AG04450 (cell line): ENCODE data around the gene C9. TPM values are rescaled to one million over a fixed set of nuclear protein-coding genes. Genes with fewer than 3 reads are reported as not detected.

Experiments used
- CTCF ChIA-PET: fragments of 300-600, 350-600 bp; formaldehyde crosslinking; extraction: SDS; loops from one replicate; lab custom pipeline; 2022; ENCODE audit warnings: antibody characterized with exemption, inconsistent platforms; lab: Charles Lee
- POLR2A ChIA-PET: fragments of 350-600 bp; formaldehyde crosslinking; extraction: SDS; loops from one replicate; lab custom pipeline; 2021; ENCODE audit warnings: antibody characterized with exemption, inconsistent platforms; lab: Yijun Ruan, JAX
- DNase-seq: peaks from one replicate; pipeline ENCODE4 v3.0.0-alpha.2; 2011; ENCODE audit warnings: low read depth, low spot score
- H3K27ac ChIP-seq: one replicate; pipeline ENCODE4 v1.5.1; 2012; ENCODE audit warnings: low read depth, low read length, control low read depth
- H3K27me3 ChIP-seq: one replicate; pipeline ENCODE4 v1.6.0; 2012; ENCODE audit warnings: low read length; ENCODE audit not compliant: control insufficient read depth, insufficient read depth
- H3K4me3 ChIP-seq: 2 replicates; pipeline ENCODE4 v1.5.1; 2011; ENCODE audit warnings: mild to moderate bottlenecking, low read depth, low read length, control low read depth
- H3K9me3 ChIP-seq: 2 replicates; pipeline ENCODE4 v1.5.1; 2012; ENCODE audit warnings: low read length; ENCODE audit not compliant: control insufficient read depth, insufficient read depth
- CTCF ChIP-seq: IDR thresholded peaks from 2 replicates; pipeline ENCODE4 v1.5.1; 2011; ENCODE audit warnings: low read depth, low read length, control low read depth, inconsistent platforms
- polyA plus RNA-seq: library from polyadenylated mRNA; depleted of rRNA; stranded (reverse); fragments of >200 nt; gene quantifications from 2 replicates; pipeline ENCODE4 v1.2.3, GENCODE V29; 2011

Gene C9
- polyA plus RNA-seq, 1 experiment: not detected

GRCh38 chr5:39256477-39257235 is 107.6 kb downstream of the C9 start:
- ChIA-PET CTCF (interaction anchor here (1.1 to 2.2 kb wide), 2 partner anchors 27 to 39 kb away, joined by 4 to 10 read pairs; no protein-coding TSS in a partner anchor), POLR2A (no interaction called here)
- no peak overlapping the region for H3K27ac ChIP-seq
- H3K27me3 ChIP-seq: no peaks in the 10 kb centered on the region
- no peaks in the 10 kb centered on the region for H3K9me3 ChIP-seq
- TF ChIP-seq CTCF: no peak
- H3K4me3 ChIP-seq: no peak overlapping the region
- peak; percentile 55 for DNase-seq

- H3K9me3 ChIP-seq: no peaks in the 10 kb centered on the region
- no peaks in the 10 kb centered on the region for H3K27me3 ChIP-seq
- DNase-seq: no peak
- no peak for TF ChIP-seq CTCF
- H3K4me3 ChIP-seq: no peak overlapping the region
- H3K27ac ChIP-seq: no peak overlapping the region
- POLR2A ChIA-PET: no interaction called here
- CTCF ChIA-PET: interaction anchor here (1.0 to 2.2 kb wide), 2 partner anchors 28 to 38 kb away, joined by 4 to 10 read pairs; no protein-coding TSS in a partner anchor
Observed at GRCh38 chr5:39255406-39255805, 108.9 kb downstream of the C9 start.

- no peak for TF ChIP-seq CTCF
- DNase-seq: no peak
- POLR2A ChIA-PET: no interaction called here
- H3K27me3 ChIP-seq: no peaks in the 10 kb centered on the region
- no peaks in the 10 kb centered on the region for H3K9me3 ChIP-seq
- H3K4me3 ChIP-seq: no peak overlapping the region
- H3K27ac ChIP-seq: no peak overlapping the region
- CTCF ChIA-PET: interaction anchor here (1.0 kb wide), 1 partner anchor 29 kb away, joined by 4 read pairs; no protein-coding TSS in a partner anchor
Observed at GRCh38 chr5:39254671-39255070, 109.6 kb downstream of the C9 start.

- no peaks in the 10 kb centered on the region for H3K27me3 ChIP-seq
- CTCF ChIA-PET: no interaction called here
- H3K4me3 ChIP-seq: no peak overlapping the region
- DNase-seq: no peak
- TF ChIP-seq CTCF: no peak
- POLR2A ChIA-PET: no interaction called here
- no peaks in the 10 kb centered on the region for H3K9me3 ChIP-seq
- H3K27ac ChIP-seq: no peak overlapping the region
Observed at GRCh38 chr5:39253196-39253595, 111.1 kb downstream of the C9 start.

GRCh38 chr5:39249564-39250274 is 114.6 kb downstream of the C9 start:
- Histone ChIP-seq H3K27ac (no peak overlapping the region), H3K27me3 (peaks cover 3% of the 10 kb centered on the region), H3K4me3 (no peak overlapping the region), H3K9me3 (no peaks in the 10 kb centered on the region)
- TF ChIP-seq CTCF: no peak
- CTCF ChIA-PET: no interaction called here
- POLR2A ChIA-PET: no interaction called here
- no peak for DNase-seq
